Endodermal cell (in vitro differentiated cells): ENCODE results near the gene ADM. TPM values are rescaled to one million over a fixed set of nuclear protein-coding genes. Genes with fewer than 3 reads are reported as not detected.

Source experiments
- DNase-seq: peaks from one replicate; pipeline ENCODE4 v3.0.0-alpha.2; 2017
- H3K27ac ChIP-seq: 2 replicates; pipeline ENCODE4 v1.5.1; 2013; ENCODE audit warnings: mild to moderate bottlenecking, low read depth, low read length, moderate library complexity
- H3K27me3 ChIP-seq: 2 replicates; pipeline ENCODE4 v1.6.1; 2013; ENCODE audit warnings: mild to moderate bottlenecking, low read length, moderate library complexity; ENCODE audit not compliant: insufficient read depth, control insufficient read depth, poor library complexity, severe bottlenecking
- H3K36me3 ChIP-seq: 2 replicates; pipeline ENCODE4 v1.7.0; 2013; ENCODE audit warnings: mild to moderate bottlenecking, low read length, moderate library complexity; ENCODE audit not compliant: control insufficient read depth, insufficient read depth
- H3K4me1 ChIP-seq: one replicate; pipeline ENCODE4 v1.7.0; 2013; ENCODE audit warnings: low read length; ENCODE audit not compliant: control insufficient read depth, insufficient read depth
- H3K4me3 ChIP-seq: 2 replicates; pipeline ENCODE4 v1.5.1; 2013; ENCODE audit warnings: mild to moderate bottlenecking, low read length, moderate library complexity
- H3K9ac ChIP-seq: 2 replicates; pipeline ENCODE4 v1.6.1; 2013; ENCODE audit warnings: mild to moderate bottlenecking, low read length, moderate library complexity; ENCODE audit not compliant: poor library complexity, severe bottlenecking; ENCODE audit errors: extremely low read depth
- H3K9me3 ChIP-seq: 2 replicates; pipeline ENCODE4 v1.6.1; 2013; ENCODE audit warnings: mild to moderate bottlenecking, low read length, moderate library complexity; ENCODE audit not compliant: control insufficient read depth
- H3K27ac Mint-ChIP-seq: 2 replicates; pipeline ENCODE4 v1.8.0; 2020; ENCODE audit warnings: mixed read lengths
- H3K27me3 Mint-ChIP-seq: 2 replicates; pipeline ENCODE4 v1.8.0; 2021; ENCODE audit warnings: mild to moderate bottlenecking, mixed read lengths; ENCODE audit not compliant: insufficient read depth
- H3K36me3 Mint-ChIP-seq: 2 replicates; pipeline ENCODE4 v1.8.0; 2020; ENCODE audit warnings: low read depth, mixed read lengths
- H3K4me1 Mint-ChIP-seq: 2 replicates; pipeline ENCODE4 v1.8.0; 2020; ENCODE audit warnings: mixed read lengths
- H3K4me3 Mint-ChIP-seq: 2 replicates; pipeline ENCODE4 v1.8.0; 2020; ENCODE audit warnings: mild to moderate bottlenecking, moderate library complexity, mixed read lengths
- H3K9me3 Mint-ChIP-seq: 2 replicates; pipeline ENCODE4 v1.8.0; 2020; ENCODE audit warnings: mild to moderate bottlenecking, mixed read lengths
- CTCF ChIP-seq: fragments of 200-600 bp; sonication (generic); conservative IDR thresholded peaks from 2 replicates; pipeline ENCODE4 v1.5.0; 2021; ENCODE audit warnings: antibody characterized with exemption, mild to moderate bottlenecking
- total RNA-seq, 2 donors: library from RNA; stranded (reverse); fragmentation: NEBNext Ultra II Directional in 1 of 2; extraction: Animal tissue kit (Norgen Biotek cat#: 25700) in 1 of 2; gene quantifications; 2 replicates in 1 of 2; 3 replicates in 1 of 2; pipeline ENCODE4 v1.2.1, GENCODE V29; 2021

ADM gene
- total RNA-seq, 2 donors from 2014 or later = 20.6 to 35.5 TPM

GRCh38 chr11:10356161-10356560 lies 51.3 kb downstream of the ADM start:
- H3K9ac ChIP-seq = no peak overlapping the region
- H3K36me3 Mint-ChIP-seq = no peaks in the 10 kb centered on the region
- H3K4me1 Mint-ChIP-seq = peaks cover 24% of the 10 kb centered on the region
- TF ChIP-seq CTCF = no peak
- peaks cover 6% of the 10 kb centered on the region for H3K27me3 Mint-ChIP-seq
- peaks cover 7% of the 10 kb centered on the region for H3K9me3 Mint-ChIP-seq
- no peak for DNase-seq
- no peak overlapping the region for H3K4me3 Mint-ChIP-seq
- H3K4me1 ChIP-seq = peaks cover 6% of the 10 kb centered on the region
- no peak overlapping the region for H3K27ac ChIP-seq
- no peaks in the 10 kb centered on the region for H3K36me3 ChIP-seq
- H3K27ac Mint-ChIP-seq = no peak overlapping the region
- no peaks in the 10 kb centered on the region for H3K27me3 ChIP-seq
- no peak overlapping the region for H3K4me3 ChIP-seq
- peaks cover 17% of the 10 kb centered on the region for H3K9me3 ChIP-seq

Other genes starting within 250 kb of the ADM start
- 10 to 100 TPM; 27.1 to 32.5 TPM for gene SBF2, start 10.9 kb upstream of the ADM start, total RNA-seq
- 1 to 10 TPM; 7.1 to 7.9 TPM for gene AMPD3, start 150.2 kb downstream of the ADM start, total RNA-seq
- gene RNF141, start 236.1 kb downstream of the ADM start, total RNA-seq = 10 to 100 TPM; 34.7 to 42.2 TPM